ENCODE measurements around the gene GNAO1.

GNAO1 gene

GRCh38 chr16:56315955-56316354, 124.7 kb downstream of the GNAO1 start:
- DNase-seq: no peak

GRCh38 chr16:56316545-56316944, 125.3 kb downstream of the GNAO1 start:
- no peak for DNase-seq

- DNase-seq: peak; percentile 75
Measured at GRCh38 chr16:56317998-56318826, 126.9 kb downstream of the GNAO1 start.

- no peak for DNase-seq
Measured at GRCh38 chr16:56318827-56319140, 127.5 kb downstream of the GNAO1 start.

- no peak for DNase-seq
Measured at GRCh38 chr16:56319376-56319775, 128.1 kb downstream of the GNAO1 start.

GRCh38 chr16:56320056-56320455, 128.8 kb downstream of the GNAO1 start:
- no peak for DNase-seq

GRCh38 chr16:56320811-56321558, 129.7 kb downstream of the GNAO1 start:
- no peak for DNase-seq

- no peak for DNase-seq
Measured at GRCh38 chr16:56321571-56321970, 130.3 kb downstream of the GNAO1 start.

GRCh38 chr16:56324406-56324805, 133.1 kb downstream of the GNAO1 start:
- no peak for DNase-seq

GRCh38 chr16:56325956-56326355, 134.7 kb downstream of the GNAO1 start:
- DNase-seq: no peak

GRCh38 chr16:56327071-56327928, 136.0 kb downstream of the GNAO1 start:
- no peak for DNase-seq

- DNase-seq: no peak
Measured at GRCh38 chr16:56327929-56328258, 136.6 kb downstream of the GNAO1 start.

- DNase-seq: no peak
Measured at GRCh38 chr16:56328276-56329022, 137.2 kb downstream of the GNAO1 start.

GRCh38 chr16:56329887-56330286, 138.6 kb downstream of the GNAO1 start:
- DNase-seq: no peak

GRCh38 chr16:56330476-56330875, 139.2 kb downstream of the GNAO1 start:
- no peak for DNase-seq

- DNase-seq: no peak
Measured at GRCh38 chr16:56331399-56331798, 140.1 kb downstream of the GNAO1 start.

- DNase-seq: no peak
Measured at GRCh38 chr16:56331915-56332314, 140.6 kb downstream of the GNAO1 start.

GRCh38 chr16:56332464-56333079, 141.3 kb downstream of the GNAO1 start:
- DNase-seq: no peak

GRCh38 chr16:56334761-56335160, 143.5 kb downstream of the GNAO1 start:
- DNase-seq: no peak

- DNase-seq: no peak
Measured at GRCh38 chr16:56336071-56336688, 144.9 kb downstream of the GNAO1 start.

- DNase-seq: no peak
Measured at GRCh38 chr16:56336711-56337110, 145.4 kb downstream of the GNAO1 start.
